GM21526 (cell line): ENCODE data around the gene YWHAE.
"Not testable (repeated sequence)": the region's sequence is repeated elsewhere in the genome, so short reads cannot be mapped to it uniquely, and the experiment has no call there.

Experiments
- ATAC-seq: cut with Tn5 transposase; IDR thresholded peaks from one replicate; pipeline ENCODE4 v1.9.1; 2021; ENCODE audit warnings: moderate library complexity; ENCODE audit not compliant: unreplicated experiment, low FRiP score

The YWHAE gene

DNA sequence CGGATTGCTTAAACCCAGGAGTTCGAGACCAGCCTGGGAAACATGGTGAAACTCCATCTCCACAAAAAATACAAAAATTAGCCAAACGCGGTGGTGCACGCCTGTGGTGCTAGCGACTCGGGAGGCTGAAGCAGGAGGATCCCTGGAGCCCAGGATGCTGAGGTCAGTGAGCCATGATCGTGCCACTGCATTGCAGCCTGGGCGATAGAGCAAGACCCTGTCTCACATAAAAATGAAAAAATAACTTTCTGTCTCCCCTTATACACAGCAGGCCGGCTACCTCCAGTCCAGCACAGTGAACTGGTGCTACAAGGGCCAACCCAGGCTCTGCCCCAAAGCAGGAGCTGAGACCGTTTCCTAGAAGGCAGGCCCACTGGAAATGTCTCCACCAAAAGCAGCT is 59.7 kb downstream of the YWHAE start:
- no peak for ATAC-seq

DNA sequence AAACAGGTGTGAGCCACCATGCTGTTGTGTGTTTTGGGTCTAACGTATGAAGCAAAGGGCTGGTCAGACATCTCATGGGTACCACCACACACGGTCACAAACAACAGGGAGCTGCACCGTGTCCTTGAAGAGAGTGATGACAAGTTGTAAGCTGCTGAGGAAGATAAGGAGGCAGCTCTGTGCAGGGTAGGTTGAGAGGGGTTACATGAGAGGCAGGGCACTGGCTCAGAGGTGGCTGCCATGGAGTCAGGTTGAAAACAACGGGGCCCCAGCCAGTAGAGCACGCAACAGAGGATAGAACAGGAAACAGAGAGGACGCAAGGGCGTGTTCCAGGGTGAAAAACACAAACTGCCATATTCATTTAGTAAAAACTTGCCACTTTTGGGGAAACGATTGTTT is 68.3 kb downstream of the YWHAE start:
- ATAC-seq: no peak

DNA sequence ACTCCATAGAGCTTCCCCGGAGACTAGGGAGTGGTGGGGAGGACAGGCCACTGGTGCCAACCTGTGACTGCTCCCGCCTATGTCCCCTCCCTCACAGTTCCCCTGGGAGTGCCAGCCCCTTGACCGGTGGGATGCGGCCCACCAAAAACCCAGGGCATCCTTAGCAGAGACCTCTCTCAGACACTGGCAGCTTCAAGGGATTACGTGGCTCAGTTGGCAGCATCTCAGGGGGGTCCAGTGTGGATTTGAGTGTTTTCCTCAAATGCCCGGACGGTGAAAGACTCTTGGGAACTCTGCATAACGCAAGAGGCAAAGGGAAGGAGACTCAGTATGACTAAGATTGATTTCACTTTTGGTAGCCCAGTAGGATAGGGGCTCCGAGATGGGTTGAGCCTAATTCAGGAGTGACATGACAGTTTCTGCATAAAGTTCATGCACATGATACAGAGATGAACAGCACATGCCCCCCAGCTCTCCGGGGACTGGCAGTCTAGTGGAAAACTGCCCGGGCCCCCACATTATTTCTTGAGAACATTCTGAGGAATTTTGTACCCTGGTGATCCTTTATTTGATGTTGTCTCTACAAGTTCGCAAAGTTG is 70.2 kb downstream of the YWHAE start:
- ATAC-seq: no peak

DNA sequence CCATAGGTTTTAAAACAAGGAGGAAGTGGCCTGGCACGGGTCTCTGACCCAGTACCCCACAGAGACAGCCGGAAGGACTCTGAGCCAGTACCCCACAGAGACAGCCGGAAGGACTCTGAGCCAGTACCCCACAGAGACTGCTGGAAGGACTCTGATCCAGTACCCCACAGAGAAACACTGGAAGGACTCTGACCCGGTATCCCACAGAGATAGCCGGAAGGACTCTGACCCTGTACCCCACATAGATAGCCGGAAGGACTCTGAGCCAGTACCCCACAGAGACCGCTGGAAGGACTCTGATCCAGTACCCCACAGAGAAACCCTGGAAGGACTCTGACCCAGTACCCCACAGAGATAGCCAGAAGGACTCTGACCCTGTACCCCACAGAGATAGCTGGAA is 71.6 kb downstream of the YWHAE start:
- no peak for ATAC-seq

DNA sequence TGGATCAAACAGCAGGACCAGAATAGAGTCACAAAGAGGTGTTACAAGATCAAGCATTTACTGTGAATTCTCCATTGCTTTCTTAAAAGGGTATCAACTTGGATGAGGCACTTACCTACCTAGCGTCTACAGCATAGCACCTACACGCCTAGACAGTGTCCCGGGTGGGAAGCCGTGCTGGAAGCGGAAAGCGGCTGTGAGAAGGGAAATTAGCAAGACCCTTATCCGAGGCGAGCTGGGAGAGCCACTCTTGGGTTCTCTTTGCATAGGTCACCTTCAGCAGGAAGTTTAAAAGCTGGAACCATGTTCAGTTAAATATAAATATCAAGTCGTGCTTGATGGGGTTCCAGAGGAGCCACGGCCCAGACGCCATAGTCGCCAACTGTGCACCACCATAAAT is 74.3 kb downstream of the YWHAE start:
- no peak for ATAC-seq

DNA sequence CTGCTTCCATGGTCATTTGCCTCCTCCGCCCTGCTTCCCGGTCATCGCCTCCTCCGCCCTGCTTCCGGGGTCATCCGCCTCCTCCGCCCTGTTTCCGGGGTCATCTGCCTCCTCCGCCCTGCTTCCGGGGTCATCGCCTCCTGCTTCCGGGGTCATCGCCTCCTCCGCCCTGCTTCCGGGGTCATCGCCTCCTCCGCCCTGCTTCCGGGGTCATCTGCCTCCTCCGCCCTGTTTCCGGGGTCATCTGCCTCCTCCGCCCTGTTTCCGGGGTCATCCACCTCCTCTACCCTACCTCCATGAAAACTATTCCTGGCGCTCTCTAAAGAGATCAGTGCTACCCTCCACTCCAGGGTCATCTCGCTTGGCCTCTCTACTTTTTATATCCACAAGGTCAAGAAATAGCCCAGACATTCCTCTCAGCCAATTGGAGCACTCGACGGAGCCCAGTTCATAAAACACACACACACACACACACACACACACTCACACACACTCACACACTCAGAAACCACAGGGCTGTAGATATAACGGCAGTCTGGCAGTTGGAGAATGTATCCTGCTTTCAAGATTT is 75.7 kb downstream of the YWHAE start:
- ATAC-seq: no peak

DNA sequence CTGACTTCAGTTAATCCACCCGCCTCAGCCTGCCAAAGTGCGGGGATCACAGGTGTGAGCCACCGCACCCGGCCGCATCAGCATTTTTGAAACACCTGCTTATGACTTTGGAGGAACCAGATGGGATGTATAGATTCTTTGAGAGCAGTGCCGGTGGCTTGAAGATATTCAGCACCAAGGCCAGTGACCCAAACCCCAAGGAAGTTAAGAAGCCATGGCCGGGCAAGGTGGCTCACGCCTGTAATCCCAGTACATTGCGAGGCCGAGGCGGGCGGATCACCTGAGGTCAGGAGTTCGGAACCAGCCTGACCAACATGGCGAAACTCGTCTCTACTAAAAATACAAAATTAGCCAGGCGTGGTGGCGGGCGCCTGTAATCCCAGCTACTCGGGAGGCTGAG is 76.7 kb downstream of the YWHAE start:
- no peak for ATAC-seq

DNA sequence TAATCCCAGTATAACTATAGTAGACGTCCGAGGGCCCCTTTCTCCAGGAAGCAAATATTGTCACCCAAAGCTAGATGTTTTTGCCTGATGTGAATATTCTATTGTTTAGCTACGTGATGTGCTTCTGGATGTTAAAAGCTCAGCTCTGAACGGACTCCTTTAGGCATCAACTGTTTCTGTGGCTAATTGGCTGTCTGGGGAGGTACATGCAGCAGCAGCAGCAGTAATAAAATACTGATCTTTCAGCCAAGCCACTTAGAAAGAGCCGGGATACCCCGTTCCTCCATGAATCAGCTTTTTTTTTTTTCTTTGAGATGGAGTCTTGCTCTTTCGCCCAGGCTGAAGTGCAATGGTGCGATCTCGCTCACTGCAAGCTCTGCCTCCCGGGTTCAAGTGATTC is 77.5 kb downstream of the YWHAE start:
- ATAC-seq: no peak

DNA sequence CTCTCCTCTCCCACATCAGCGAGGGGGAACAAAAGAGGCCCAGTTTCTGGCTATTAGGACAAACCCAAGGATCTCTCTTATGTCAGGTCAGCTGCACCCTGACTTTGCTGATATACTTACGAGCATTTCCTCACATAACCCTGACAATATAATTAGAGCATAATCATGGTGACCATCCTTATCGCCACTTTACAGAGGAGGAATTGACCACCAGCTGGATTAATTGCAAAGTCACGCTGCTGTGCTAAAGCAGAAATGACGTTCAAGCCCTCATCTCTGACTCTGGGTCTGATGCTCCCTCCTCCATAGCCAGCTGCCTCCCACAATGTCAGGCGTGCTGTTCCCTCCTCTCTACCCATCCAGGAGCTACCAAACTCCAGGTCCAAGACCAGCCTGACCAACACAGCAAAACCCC is 78.0 kb downstream of the YWHAE start:
- no peak for ATAC-seq

DNA sequence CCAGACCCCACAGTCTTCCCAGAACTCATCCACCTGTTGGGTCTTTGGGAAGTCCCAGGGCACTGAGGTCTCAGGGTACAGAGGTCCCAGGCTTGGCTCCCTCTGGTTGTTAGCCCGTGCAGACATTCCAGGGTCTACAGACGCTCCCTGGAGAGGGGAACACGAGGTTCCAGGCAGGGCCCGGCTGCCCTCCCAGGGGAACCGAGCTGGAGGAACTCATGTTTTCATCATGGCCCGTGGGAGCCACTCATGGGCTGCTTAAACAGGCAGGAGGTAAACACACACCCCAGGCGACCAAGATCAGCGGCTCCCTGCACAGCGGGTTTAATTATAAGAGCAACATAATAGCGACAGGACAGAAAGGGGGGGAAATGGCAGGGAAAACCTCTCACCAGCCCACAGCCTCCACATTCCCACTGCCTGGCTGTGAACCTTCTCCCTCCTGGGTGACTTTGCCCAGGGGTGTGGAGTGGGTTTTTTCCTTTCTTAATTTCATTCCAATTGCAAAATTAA is 84.1 kb downstream of the YWHAE start:
- ATAC-seq: no peak

DNA sequence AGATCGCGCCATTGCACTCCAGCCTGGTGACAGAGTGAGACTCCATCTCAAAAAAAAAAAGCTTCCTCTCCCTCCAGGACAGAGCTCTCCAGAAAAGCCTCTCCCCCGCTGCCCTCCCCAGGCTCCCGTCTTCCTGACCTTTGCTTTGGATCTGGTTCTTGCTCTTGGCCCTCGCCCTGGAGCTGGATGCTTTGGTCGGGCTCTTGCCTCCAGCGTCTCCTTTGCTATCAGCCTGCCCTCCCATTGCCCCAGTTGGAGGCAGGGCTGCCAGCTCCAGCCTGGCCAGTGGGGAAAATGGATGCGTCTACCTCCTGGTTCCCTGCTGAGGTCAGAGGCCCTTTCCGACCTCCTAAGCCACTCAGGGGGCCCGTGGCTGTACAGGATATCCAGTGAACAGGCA is 84.6 kb downstream of the YWHAE start:
- ATAC-seq: no peak

DNA sequence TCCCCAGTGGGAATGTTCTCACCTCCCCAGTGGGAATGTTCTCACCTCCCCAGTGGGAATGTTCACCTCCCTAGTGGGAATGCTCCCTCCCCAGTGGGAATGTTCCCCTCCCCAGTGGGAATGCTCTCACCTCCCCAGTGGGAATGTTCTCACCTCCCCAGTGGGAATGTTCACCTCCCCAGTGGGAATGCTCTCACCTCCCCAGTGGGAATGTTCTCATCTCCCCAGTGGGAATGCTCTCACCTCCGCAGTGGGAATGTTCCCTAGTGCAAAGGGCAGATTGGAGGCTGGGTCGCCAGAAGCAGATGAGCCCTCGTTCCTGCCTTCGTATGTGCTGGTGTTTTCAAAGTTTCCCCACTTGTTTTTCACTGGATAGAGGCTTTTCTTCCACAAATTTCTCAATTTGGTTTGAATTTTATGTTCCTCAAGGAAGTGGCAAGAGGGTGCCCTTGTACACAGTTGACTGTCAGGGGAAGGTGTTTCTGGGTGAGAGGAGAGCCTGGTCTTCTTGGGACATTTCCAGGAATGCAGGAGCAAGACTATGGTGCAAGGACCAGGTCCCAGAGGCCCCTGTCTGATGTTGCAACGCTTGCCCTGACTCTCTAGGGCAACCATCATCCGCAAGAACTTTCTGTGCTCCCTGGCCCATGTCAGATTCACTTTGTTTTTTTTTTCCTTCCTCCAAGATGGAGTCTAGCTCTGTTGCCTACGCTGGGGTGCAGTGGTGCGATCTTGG is 86.6 kb downstream of the YWHAE start:
- no peak for ATAC-seq

DNA sequence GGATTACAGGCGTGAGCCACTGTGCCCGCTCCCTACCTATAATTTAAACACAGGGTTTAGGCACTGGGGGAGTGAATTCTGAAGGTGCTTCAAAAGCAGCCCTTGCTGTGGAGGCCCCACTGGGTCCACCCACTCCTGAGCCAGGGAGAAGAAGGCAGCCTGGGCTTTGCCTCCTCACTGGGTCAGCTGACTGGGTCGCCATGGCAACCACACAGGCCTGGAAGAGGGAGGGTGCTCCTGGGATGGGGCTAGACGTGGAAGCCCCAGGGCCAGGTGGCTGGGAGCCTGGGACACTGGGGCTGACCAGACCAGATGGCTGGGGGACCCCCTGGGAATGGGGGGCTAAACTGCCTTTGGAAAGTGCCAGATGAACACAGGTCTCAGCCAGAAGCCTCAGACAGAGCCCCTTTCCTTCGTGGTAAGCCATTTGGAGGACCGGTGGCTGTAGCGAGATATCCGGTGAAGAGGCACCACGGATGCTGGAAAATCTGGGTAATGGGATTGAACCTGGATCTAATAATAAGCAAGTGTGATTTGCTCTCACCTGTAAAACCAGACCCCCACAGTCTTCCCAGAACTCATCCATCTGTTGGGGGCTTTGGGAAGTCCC is 87.7 kb downstream of the YWHAE start:
- no peak for ATAC-seq

DNA sequence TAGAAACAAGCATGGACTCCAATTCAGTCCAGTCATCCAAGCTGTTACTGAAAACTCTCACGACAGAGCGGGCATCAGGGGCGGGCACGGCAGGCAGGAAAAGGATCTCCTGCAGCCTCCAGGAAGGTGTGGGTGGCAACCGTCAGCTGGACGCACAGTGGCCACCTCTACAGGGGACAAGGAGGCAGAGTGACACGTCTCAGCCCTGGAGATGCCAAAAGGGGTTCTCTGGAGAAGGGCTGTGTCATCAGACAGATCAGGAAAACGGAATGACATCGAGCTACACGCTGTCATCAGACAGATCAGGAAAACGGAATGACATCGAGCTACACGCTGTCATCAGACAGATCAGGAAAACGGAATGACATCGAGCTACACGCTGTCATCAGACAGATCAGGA is 92.2 kb downstream of the YWHAE start:
- not testable (repeated sequence) for ATAC-seq

DNA sequence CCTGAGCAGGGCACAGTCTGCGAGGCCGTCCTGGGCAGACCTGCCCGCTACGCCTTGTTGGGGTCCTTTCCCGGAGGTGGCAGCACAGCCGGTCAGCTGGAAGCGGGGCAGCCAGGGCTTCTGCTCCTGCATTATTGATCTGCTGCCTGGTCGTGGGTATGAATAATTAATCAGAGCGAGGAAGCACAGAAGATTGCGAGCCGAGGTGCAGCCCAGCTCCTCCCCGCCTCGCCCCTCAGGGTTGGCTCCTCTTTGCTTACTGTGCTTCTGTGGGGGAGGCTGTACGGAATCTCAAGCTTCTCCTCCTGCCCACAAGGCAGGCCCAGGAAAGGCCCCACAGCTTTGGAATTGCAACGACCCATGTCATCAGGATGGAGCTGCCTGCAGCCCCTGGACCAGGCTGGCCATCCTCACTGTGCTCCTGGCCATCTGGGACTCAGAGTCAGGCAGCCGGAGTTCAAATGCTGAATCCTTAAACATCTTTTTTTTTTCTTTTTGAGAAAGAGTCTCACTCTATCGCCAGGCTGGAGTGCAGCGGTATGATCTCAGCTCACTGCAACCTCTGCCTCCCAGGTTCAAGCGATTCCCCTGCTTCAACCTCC is 95.0 kb downstream of the YWHAE start:
- ATAC-seq: no peak

DNA sequence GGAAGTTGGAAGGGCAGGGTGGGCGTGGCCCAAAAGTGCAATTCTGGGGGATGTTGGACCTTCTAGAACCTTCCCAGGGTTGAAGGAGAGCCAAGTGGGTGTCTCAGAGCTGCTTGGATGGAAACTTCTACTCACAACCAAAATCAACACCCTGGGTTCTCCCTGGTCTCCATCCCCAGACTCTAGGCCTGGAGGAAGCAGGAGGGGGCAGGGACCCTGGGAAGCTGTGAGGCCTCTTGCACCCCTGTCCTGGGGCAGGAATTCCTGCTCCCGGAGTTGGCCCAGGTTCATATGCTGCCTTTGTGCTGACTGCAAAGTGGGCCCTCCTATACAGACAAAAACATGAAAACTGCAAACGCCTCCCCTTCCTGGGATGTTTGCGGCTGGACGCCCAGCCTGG is 95.5 kb downstream of the YWHAE start:
- no peak for ATAC-seq

DNA sequence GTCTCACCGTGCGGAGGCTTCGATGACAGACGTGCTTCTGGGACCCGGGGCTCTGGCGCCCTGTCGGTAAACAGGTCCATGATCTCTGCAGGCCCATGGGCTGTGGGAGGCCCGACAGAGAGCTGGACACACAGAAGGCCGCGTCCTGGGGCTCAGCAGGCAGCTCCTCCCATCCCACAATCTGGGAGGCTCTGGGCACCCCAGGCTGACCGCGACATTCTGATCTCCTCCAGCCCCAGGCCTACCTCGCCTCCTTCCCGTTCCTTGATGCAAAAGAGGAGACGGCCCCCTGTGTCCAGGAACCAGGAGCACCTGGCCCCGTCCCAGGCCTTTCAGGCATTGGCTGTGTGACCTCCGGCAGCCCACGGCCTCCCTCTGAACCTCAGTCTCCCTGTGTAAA is 97.3 kb downstream of the YWHAE start:
- ATAC-seq: no peak

DNA sequence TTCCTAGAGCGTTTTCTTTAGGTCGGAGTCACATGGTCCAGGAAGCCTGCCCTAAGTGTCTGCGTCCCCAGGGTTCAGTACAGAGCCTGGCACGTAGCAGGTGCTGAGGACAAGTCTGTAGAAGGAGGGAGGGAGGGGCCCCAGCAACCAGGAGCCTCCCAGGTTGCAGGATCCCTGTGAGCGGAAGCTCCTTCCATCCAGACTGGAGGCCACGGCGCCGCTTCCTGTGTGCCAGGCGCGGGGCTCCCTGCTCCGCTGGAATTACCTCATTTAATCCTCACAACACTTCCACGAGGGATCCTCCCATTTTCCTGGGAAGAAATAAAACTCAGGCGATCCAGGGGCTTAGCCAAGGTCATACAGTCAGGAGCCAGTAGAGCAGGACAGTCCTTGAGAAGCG is 98.5 kb downstream of the YWHAE start:
- ATAC-seq: no peak

DNA sequence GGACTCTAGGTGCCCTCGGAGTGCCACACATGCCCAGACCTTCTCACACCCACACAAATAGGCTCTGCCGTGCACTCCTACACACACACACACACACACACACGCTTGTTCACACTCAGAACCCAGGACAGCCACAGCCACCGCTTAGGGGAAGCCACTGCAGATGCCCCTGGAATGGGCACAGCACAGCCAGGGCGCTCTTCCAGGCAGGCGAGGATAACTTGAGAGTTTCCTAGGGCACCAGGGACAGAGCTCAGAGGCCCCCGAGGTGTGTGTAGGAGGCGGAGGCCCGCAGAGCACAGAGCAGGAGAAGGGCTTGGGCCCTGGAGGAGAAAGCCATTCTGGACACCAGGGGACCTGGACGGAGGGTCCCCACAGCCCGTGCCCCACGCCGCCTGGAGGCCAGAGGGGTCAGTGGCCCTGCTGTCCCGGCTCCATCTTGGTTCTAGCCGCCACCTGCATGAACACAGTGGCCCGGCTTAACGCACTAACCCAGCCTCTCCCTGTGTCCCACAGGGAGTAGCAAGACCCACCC is 99.6 kb downstream of the YWHAE start:
- no peak for ATAC-seq

DNA sequence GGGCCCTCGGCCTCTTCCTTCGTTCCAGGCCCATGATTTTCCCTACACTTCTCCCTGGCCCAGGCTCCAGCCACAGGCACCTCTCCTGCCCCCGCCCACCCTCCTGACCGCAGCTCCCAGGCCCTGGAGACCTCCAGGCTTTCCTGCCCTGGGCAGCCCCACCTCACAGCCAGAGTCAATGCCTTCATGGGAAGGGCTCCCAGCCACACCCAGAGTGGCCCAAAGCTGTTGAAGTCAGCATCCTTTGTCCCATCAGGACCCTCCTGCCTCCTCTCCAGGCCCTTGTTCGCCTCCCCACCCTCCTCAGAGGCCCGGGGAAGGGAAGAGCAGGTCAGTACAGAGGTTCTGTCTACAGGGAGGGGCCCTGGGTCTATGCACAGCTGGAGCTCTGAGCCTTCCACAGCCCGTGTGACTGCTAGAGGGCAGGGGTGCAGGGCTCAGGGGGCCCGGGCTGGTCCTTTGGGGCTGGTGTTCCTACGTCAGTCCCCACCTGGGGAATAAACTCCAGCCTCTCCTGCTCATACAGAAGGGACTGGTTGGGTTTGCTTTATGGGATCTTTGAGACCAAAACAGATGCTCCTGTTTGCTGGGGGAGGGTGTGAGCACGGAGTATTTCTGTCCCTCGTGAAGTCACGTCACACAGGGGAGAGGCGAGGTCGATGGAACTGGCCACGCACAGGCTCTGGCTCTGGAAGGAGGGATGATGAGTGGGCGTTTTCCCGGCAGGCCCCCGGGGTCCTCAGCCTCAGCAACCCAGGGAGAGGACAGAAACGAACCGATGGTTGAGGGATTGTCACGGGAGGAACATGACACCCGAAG is 100.3 kb downstream of the YWHAE start:
- no peak for ATAC-seq
